GM21737 (cell line): ENCODE data around the gene UBR2.
A peak's percentile ranks its signal among the peaks of the same experiment; 100 is the strongest.
"Not testable (repeated sequence)": the region's sequence is repeated elsewhere in the genome, so short reads cannot be mapped to it uniquely, and the experiment has no call there.

Experiments used
- ATAC-seq: cut with Tn5 transposase; IDR thresholded peaks from one replicate; pipeline ENCODE4 v1.9.1; 2021; ENCODE audit warnings: mild to moderate bottlenecking, moderate library complexity; ENCODE audit not compliant: unreplicated experiment

Gene UBR2

DNA sequence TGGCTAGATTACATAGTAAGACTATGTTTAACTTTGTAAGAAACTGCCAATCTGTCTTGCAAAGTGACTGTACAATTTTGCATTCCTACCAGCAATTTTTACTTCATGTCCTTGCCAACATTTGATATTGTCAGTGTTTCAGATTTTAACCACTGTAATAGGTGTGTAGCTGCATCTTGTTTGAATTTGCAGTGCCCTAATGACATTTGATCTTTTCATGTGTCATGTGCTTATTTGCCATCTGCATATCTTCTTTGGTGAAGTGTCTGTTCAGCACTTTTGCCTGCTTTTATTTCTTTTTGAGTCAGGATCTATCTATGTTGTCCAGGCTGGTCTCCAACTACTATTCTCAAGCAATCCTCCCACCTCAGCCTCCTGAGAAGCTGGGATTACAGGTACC lies 161.0 kb downstream of the UBR2 start:
- ATAC-seq = no peak

DNA sequence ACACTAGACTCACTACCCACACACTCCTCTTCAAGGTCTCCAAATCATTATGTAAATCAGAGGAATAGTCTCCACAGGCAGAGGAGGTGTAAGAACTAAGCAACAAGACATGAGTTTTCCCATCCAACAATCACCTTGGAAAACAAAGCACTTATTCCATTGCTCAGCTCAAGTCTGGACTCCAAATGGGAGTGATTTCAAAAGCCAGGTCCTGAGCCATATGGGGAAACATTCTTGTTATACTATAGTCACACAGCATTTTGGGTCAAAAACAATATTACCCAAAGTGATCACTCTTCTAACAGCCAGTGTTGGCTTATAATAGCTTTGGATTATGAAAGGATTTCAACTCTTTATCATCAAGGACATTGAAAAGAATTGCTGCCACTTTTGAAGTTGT lies 162.2 kb downstream of the UBR2 start:
- no peak for ATAC-seq

DNA sequence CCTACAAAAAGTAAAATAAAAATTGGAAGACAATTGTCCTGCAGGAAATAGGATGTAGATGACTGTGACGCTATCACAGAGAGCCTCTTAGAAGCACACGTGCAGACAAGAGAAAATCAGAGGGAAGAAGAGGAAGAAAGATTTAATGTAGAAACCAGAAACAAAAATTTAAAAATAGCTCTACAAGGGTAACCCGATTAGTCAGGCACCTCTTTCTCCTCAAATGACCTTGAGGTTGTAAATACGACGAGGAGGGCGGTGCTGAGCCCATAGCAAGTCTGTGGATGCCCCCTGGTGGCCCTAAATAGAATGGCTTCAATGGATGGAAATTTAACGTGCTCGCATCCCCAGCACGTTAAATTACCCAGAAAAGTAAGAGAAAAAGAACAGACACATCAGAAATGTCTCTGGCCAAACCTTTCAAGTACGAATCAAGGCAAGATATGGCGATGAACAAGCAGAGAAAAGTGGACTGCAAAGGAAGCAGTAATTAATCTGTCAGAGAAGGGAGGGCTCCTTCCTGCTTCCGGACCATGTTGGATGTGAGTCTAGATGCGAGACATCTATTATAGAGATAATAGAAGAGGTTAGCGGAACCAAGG lies 162.8 kb downstream of the UBR2 start:
- peak; percentile 90 for ATAC-seq

DNA sequence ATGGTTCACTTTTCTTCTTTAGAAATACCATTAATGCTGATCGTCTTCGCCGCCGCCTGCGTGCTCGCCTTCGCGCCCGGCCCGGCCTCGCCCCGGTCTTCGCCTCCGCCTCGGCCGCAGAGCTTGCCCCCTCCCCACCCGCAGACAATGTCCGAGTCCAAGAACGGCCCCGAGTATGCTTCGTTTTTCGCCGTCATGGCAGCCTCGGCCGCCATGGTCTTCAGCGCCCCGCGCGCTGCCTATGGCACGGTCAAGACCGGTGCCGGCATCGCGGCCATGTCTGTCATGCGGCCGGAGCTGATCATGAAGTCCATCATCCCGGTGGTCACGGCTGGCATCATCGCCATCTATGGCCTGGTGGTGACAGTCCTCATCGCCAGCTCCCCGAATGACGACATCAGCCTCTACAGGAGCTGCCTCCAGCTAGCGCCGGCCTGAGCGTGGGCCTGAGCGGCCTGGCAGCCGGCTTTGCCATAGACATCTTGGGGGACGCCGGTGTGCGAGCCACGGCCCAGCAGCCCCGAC lies 163.3 kb downstream of the UBR2 start:
- ATAC-seq = no peak

DNA sequence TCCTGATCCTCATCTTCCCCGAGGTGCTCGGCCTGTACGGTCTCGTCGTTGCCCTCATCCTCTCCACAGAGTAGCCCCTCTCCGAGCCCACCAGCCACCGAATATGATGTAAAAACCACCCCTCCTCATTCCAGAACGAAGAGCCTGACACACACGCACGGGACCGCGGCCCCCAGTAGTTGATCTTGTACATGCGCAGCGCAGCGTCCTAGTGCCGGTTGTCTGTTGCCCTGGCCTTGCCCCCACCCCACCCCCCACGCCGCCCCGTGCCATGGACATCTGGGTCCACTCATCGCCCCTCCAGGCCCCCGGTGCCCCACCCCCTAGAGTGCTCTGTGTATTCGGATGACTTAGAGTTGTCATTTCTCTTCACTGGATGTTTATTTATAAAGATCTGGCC lies 163.8 kb downstream of the UBR2 start:
- no peak for ATAC-seq

DNA sequence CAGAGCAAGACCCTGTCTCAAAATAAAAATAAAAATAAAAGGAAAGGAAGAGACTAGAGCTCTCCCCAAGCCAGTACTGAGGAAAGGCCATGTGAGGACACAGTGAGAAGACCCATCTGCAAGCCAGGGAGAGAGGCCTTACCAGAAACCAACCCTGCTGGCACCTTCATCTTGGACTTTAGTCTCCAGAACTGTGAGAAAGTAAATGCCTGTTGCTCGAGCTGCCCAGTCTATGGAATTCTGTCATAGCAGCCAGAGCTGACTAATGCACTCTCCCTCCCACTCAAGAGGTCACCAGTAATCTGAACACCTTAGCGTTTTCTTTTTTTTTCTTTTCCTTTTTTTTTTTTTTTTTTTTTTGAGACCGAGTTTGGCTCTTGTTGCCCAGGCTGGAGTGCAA lies 165.9 kb downstream of the UBR2 start:
- no peak for ATAC-seq

DNA sequence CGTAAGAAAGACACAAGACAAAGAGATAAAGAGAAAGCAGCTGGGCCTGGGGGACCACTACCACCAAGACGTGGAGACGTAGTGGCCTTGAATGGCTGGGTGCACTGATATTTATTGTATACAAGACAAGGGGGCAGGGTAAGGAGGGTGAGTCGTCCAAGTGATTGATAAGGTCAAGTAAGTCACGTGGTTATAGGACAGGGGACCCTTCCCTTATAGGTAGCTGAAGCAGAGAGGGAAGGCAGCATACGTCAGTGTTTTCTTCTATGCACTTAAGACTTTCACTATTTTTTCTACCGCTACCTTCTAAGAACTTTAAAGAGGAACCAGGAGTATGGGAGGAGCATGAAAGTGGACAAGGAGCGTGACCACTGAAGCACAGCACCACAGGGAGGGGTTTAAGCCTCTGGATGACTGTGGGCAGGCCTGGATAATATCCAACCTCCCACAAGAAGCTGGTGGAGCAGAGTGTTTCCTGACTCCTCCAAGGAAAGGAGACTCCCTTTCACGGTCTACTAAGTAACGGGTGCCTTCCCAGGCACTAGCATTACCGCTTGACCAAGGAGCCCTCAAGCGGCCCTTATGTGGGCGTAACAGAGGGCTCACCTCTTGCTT lies 170.1 kb downstream of the UBR2 start:
- not testable (repeated sequence) for ATAC-seq

DNA sequence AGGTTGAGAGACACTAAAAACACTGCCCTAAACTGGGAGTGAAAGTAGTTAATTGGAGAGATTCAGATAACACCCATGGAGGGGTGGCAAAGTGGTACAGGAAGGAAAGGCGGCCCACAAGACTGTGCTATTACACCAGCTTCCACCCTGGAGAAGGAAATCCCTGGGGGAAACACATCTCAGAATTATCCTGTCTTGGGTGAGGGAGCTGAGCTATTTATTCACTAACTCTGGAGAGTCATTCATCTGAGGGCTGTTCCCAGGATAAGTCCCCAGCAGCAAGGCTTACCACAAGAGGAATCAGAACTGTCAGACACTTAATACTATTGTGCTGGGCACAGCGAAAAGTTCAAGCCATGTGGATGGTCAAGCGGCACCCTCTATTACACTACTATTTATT lies 172.1 kb downstream of the UBR2 start:
- no peak for ATAC-seq

DNA sequence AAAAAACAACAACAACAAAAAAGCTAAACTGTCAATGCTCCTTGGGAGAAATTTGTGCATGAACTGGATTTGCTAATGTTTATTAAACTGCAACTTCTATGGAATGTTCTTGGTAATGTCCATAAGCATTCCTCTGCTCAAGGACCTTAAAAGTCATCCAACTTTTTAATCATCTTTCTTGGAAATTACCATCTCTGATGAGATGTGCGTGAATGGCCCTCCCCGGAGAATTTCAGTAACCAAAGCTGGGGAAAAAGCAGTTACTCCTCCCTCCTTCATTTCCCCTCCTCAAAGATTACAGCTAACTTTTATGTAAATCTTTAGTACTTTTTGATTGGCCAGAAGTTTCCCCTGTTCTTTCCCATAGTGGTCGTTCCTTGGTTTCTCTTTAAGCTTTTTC lies 176.9 kb downstream of the UBR2 start:
- ATAC-seq = no peak

DNA sequence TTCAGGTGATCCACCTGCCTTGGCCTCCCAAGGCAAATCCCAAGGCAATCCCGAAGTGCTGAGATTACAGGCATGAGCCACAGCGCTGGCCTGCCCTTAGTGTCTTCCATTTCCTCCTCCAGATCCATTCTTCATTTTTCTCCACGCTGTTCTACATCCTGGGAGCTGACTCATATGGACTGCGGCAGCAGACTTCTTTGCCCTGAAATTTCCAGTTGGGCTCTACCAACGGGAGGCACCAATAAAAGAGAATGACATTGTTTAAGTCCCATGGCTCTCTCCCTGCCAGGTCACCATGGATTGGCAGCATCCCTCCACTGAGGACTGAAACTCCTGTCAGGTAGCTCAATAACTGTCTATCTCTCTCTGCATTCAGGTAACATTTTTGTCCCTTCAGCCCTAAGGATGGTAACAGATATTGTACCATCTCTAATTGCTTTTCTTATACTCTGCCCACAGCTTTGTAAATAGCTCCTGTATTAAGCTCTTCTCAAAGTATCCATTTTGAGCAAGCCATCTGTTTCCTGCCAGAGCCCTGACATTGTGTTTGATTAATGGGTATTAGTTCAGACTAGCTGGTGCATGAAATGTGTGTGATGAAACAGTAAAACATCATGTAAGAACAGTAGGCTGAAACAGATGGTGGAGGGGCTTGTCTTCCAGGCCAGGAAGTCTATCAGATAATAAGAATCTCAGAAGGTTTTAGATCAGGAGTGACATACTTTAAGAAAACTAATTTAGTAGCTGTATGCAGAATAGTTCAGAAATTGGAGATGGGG lies 178.5 kb downstream of the UBR2 start:
- no peak for ATAC-seq
